KBM-7 (cell line): ENCODE results near the gene SH3BGRL3.
A peak's percentile ranks its signal among the peaks of the same experiment; 100 is the strongest.
"Not testable (repeated sequence)": the region's sequence is repeated elsewhere in the genome, so short reads cannot be mapped to it uniquely, and the experiment has no call there.

Source experiments
- DNase-seq: peaks from one replicate; pipeline ENCODE4 v3.0.0-alpha.2; 2015
- in situ Hi-C: fragments of 300-500 bp; cut with MboI; formaldehyde crosslinking; loops from 2 replicates; pipeline ENCODE4 v1.14.3; 2020; ENCODE audit warnings: low sequenced_read_pairs, low pct_unique_long_range_greater_than_20kb, mixed read lengths

The SH3BGRL3 gene

GRCh38 chr1:26289158-26290059 is 9.5 kb downstream of the SH3BGRL3 start:
- in situ Hi-C loops: no loop called here
- peak; percentile 98 for DNase-seq

GRCh38 chr1:26290122-26290881 is 10.4 kb downstream of the SH3BGRL3 start:
- DNase-seq: peak; percentile 78
- in situ Hi-C loops: no loop called here

- no peak for DNase-seq
- in situ Hi-C loops: no loop called here
Observed at GRCh38 chr1:26290882-26291261, 11.0 kb downstream of the SH3BGRL3 start.

GRCh38 chr1:26291433-26291832 is 11.5 kb downstream of the SH3BGRL3 start:
- in situ Hi-C loops: no loop called here
- no peak for DNase-seq

GRCh38 chr1:26291939-26292338 is 12.1 kb downstream of the SH3BGRL3 start:
- DNase-seq: no peak
- in situ Hi-C loops: no loop called here

GRCh38 chr1:26292735-26293134 is 12.8 kb downstream of the SH3BGRL3 start:
- in situ Hi-C loops, DNase-seq: not testable (repeated sequence)

GRCh38 chr1:26293911-26294463 is 14.1 kb downstream of the SH3BGRL3 start:
- no peak for DNase-seq
- in situ Hi-C loops: no loop called here

- DNase-seq: no peak
- in situ Hi-C loops: no loop called here
Observed at GRCh38 chr1:26295194-26296138, 15.6 kb downstream of the SH3BGRL3 start.

GRCh38 chr1:26296340-26297056 is 16.6 kb downstream of the SH3BGRL3 start:
- DNase-seq: no peak
- in situ Hi-C loops: no loop called here

- no peak for DNase-seq
- in situ Hi-C loops: no loop called here
Observed at GRCh38 chr1:26297057-26297790, 17.3 kb downstream of the SH3BGRL3 start.

GRCh38 chr1:26297791-26298124 is 17.9 kb downstream of the SH3BGRL3 start:
- DNase-seq: no peak
- in situ Hi-C loops: no loop called here

GRCh38 chr1:26300578-26301275 is 20.8 kb downstream of the SH3BGRL3 start:
- DNase-seq: no peak
- in situ Hi-C loops: no loop called here

GRCh38 chr1:26302733-26303405 is 23.0 kb downstream of the SH3BGRL3 start:
- in situ Hi-C loops: no loop called here

GRCh38 chr1:26305667-26306289 is 25.9 kb downstream of the SH3BGRL3 start:
- DNase-seq: peak; percentile 64
- in situ Hi-C loops: no loop called here

More at GRCh38 chr1:26302733-26303405, 23.0 kb downstream of the SH3BGRL3 start:
- no peak for DNase-seq

- peak; percentile 95 for DNase-seq
- in situ Hi-C loops: no loop called here
Observed at GRCh38 chr1:26306290-26307229, 26.7 kb downstream of the SH3BGRL3 start, which contains the start of gene UBXN11. Gene UBXN11, minus strand, starts transcription at chr1:26306636. Its CDS starts 3,753 bp downstream, at chr1:26302883.
